ENCODE results near the gene CHD2. TPM values are rescaled to one million over a fixed set of nuclear protein-coding genes. Genes with fewer than 3 reads are reported as not detected.

Gene CHD2
- total and polyA plus RNA-seq, 9 donors: 53.4 to 71.2 (median 54.8) TPM

GRCh38 chr15:93063262-93063671 lies 163.1 kb downstream of the CHD2 start:
- peaks cover 82% of the 10 kb centered on the region for H3K4me1 ChIP-seq (ENCODE audit: control insufficient read depth, insufficient read depth, low read length)

GRCh38 chr15:93063796-93064690 lies 163.9 kb downstream of the CHD2 start:
- H3K27ac ChIP-seq (ENCODE audit: low read length): peak overlapping the region; percentile 35
- no peaks in the 10 kb centered on the region for H3K27me3 ChIP-seq (ENCODE audit: control insufficient read depth, insufficient read depth, low read length)
- no peak for DNase-seq
- H3K9me3 ChIP-seq (replicated peaks; ENCODE audit: control insufficient read depth, low read depth, low read length): no peaks in the 10 kb centered on the region
- H3K36me3 ChIP-seq (ENCODE audit: control insufficient read depth, insufficient read depth, low read length): peaks cover 52% of the 10 kb centered on the region
- no peak overlapping the region for H3K4me3 ChIP-seq (ENCODE audit: low read length)
- WGBS (ENCODE audit: insufficient coverage): 71% methylated on average over 10 of the region's 23 CpGs
- H3K4me1 ChIP-seq (ENCODE audit: control insufficient read depth, insufficient read depth, low read length): peaks cover 83% of the 10 kb centered on the region

More at GRCh38 chr15:93063262-93063671, 163.1 kb downstream of the CHD2 start:
- Histone ChIP-seq H3K36me3 (ENCODE audit: control insufficient read depth, insufficient read depth, low read length) (peaks cover 56% of the 10 kb centered on the region), H3K4me3 (ENCODE audit: low read length) (no peak overlapping the region), H3K27ac (ENCODE audit: low read length) (peak overlapping the region; percentile 67), H3K27me3 (ENCODE audit: control insufficient read depth, insufficient read depth, low read length) (no peaks in the 10 kb centered on the region), H3K9me3 (replicated peaks; ENCODE audit: control insufficient read depth, low read depth, low read length) (no peaks in the 10 kb centered on the region)
- no peak for DNase-seq
- WGBS (ENCODE audit: insufficient coverage): 60% methylated on average over 5 of the region's 8 CpGs

DNA sequence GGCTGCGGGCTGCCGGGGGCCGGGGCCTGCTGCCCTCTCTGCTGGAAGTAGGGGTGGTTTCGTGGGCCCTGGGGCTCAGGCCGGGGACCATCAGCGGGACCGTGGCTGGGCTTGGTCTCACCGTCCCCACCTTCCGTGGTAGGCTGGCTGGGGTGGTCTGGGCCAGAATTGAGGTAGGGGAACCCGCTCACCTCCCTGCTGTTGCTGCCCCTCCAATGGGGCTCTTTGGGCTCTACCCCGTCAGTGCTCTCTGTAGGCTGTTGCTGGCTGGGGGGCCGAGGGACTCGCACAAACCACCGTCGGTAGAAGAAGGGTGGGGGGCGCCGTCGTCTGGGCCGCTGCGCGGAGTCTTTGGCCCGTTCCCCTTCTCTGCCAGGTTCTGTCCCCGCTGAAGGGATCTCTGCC lies 165.5 kb downstream of the CHD2 start:
- Histone ChIP-seq H3K4me1 (ENCODE audit: control insufficient read depth, insufficient read depth, low read length) (peaks cover 83% of the 10 kb centered on the region), H3K36me3 (ENCODE audit: control insufficient read depth, insufficient read depth, low read length) (peaks cover 46% of the 10 kb centered on the region), H3K27ac (ENCODE audit: low read length) (no peak overlapping the region), H3K4me3 (ENCODE audit: low read length) (no peak overlapping the region), H3K9me3 (replicated peaks; ENCODE audit: control insufficient read depth, low read depth, low read length) (no peaks in the 10 kb centered on the region), H3K27me3 (ENCODE audit: control insufficient read depth, insufficient read depth, low read length) (peaks cover 1% of the 10 kb centered on the region)
- DNase-seq: no peak
- WGBS (ENCODE audit: insufficient coverage): 91% methylated on average over 16 of the region's 23 CpGs

GRCh38 chr15:93066224-93066681 lies 166.1 kb downstream of the CHD2 start:
- 91% methylated on average over 38 of the region's 38 CpGs for WGBS (ENCODE audit: insufficient coverage)
- Histone ChIP-seq H3K27ac (ENCODE audit: low read length) (no peak overlapping the region), H3K4me3 (ENCODE audit: low read length) (no peak overlapping the region)

DNA sequence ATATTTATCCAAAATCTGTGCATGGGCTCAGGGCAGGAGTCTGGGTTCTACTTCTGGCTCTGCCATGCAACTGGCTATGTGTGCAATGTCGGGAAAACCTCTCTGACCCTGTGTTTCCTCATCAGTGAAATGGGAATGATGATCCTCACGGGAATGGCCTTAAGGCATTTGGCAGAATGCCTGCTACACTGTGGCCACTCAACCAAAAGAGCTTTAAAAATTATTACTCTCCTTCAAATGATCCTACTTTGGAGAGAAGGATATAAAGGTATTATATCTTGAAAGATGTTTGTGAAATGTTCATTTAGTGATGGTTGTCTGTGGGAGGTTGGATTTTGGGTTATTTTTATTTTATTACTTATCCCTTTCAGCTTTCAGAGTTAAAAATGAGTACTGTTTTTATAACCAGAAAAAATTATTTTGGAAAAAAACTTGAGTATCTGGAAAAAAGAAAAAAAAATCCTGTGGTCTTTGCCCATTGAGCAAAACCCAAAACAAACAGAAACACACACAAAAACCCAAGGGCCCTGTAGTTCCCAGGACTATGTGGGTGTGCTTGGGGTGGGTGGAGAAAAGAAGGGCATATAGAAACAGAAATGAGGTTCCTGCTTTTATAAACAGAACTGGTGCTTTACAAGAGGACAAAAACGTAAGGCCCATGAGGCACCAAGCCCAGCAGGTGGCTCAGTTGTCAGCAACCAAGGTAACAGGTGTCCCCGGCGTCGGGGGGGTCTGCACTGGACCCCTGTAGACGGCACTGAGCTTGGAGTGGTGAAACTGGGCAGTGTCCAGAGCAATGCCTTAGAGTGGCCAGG lies 166.9 kb downstream of the CHD2 start:
- no peak for DNase-seq
- no peak overlapping the region for H3K27ac ChIP-seq (ENCODE audit: low read length)

More at GRCh38 chr15:93066224-93066681, 166.1 kb downstream of the CHD2 start:
- no peaks in the 10 kb centered on the region for H3K9me3 ChIP-seq (replicated peaks; ENCODE audit: control insufficient read depth, low read depth, low read length)
- peaks cover 83% of the 10 kb centered on the region for H3K4me1 ChIP-seq (ENCODE audit: control insufficient read depth, insufficient read depth, low read length)
- peaks cover 6% of the 10 kb centered on the region for H3K27me3 ChIP-seq (ENCODE audit: control insufficient read depth, insufficient read depth, low read length)
- H3K36me3 ChIP-seq (ENCODE audit: control insufficient read depth, insufficient read depth, low read length): peaks cover 44% of the 10 kb centered on the region
- DNase-seq: no peak

DNA sequence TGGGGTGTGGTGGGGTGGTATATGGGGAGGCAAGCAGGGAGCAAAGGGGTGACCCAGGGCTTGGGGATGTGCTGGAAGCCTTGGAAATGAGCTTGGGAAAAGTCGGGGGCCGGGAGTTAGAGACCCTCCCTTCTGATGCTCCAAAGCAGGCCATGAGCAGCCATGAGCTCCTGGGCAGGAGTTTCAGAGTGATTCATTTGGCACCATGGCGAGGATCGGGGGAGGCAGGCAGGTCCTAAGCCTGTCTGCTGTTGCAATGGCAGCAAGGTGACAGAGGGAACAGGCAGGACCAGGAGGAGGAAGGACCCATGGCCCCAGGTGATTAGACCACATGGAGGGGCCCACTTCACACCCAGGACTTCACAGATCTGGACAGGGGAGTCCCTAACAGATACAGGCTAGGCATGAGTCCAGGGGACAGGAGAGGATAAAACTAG lies 167.5 kb downstream of the CHD2 start:
- Histone ChIP-seq H3K4me1 (ENCODE audit: control insufficient read depth, insufficient read depth, low read length) (peaks cover 79% of the 10 kb centered on the region), H3K27me3 (ENCODE audit: control insufficient read depth, insufficient read depth, low read length) (peaks cover 19% of the 10 kb centered on the region), H3K27ac (ENCODE audit: low read length) (no peak overlapping the region), H3K9me3 (replicated peaks; ENCODE audit: control insufficient read depth, low read depth, low read length) (no peaks in the 10 kb centered on the region), H3K4me3 (ENCODE audit: low read length) (no peak overlapping the region), H3K36me3 (ENCODE audit: control insufficient read depth, insufficient read depth, low read length) (peaks cover 46% of the 10 kb centered on the region)
- DNase-seq: no peak
- 60% methylated on average over 4 of the region's 4 CpGs for WGBS (ENCODE audit: insufficient coverage)

More for the DNA sequence above, 166.9 kb downstream of the CHD2 start:
- H3K4me3 ChIP-seq (ENCODE audit: low read length): no peak overlapping the region
- H3K9me3 ChIP-seq (replicated peaks; ENCODE audit: control insufficient read depth, low read depth, low read length): no peaks in the 10 kb centered on the region
- 41% methylated on average over 5 of the region's 7 CpGs for WGBS (ENCODE audit: insufficient coverage)
- peaks cover 86% of the 10 kb centered on the region for H3K4me1 ChIP-seq (ENCODE audit: control insufficient read depth, insufficient read depth, low read length)
- peaks cover 13% of the 10 kb centered on the region for H3K27me3 ChIP-seq (ENCODE audit: control insufficient read depth, insufficient read depth, low read length)
- H3K36me3 ChIP-seq (ENCODE audit: control insufficient read depth, insufficient read depth, low read length): peaks cover 46% of the 10 kb centered on the region

GRCh38 chr15:93068581-93069199 lies 168.6 kb downstream of the CHD2 start:
- H3K27ac ChIP-seq (ENCODE audit: low read length): no peak overlapping the region
- H3K36me3 ChIP-seq (ENCODE audit: control insufficient read depth, insufficient read depth, low read length): peaks cover 41% of the 10 kb centered on the region
- H3K27me3 ChIP-seq (ENCODE audit: control insufficient read depth, insufficient read depth, low read length): peaks cover 26% of the 10 kb centered on the region
- H3K4me1 ChIP-seq (ENCODE audit: control insufficient read depth, insufficient read depth, low read length): peaks cover 75% of the 10 kb centered on the region
- DNase-seq: no peak
- no peak overlapping the region for H3K4me3 ChIP-seq (ENCODE audit: low read length)
- no CpG with 5 or more reads among the region's 6 CpGs for WGBS (ENCODE audit: insufficient coverage)
- no peaks in the 10 kb centered on the region for H3K9me3 ChIP-seq (replicated peaks; ENCODE audit: control insufficient read depth, low read depth, low read length)

GRCh38 chr15:93070132-93070531 lies 170.0 kb downstream of the CHD2 start:
- DNase-seq: peak; percentile 71
- H3K4me1 ChIP-seq (ENCODE audit: control insufficient read depth, insufficient read depth, low read length): peaks cover 74% of the 10 kb centered on the region
- peak overlapping the region; percentile 68 for H3K4me3 ChIP-seq (ENCODE audit: low read length)
- WGBS (ENCODE audit: insufficient coverage): 42% methylated on average over 6 of the region's 10 CpGs
- peaks cover 33% of the 10 kb centered on the region for H3K27me3 ChIP-seq (ENCODE audit: control insufficient read depth, insufficient read depth, low read length)
- no peaks in the 10 kb centered on the region for H3K9me3 ChIP-seq (replicated peaks; ENCODE audit: control insufficient read depth, low read depth, low read length)
- peaks cover 26% of the 10 kb centered on the region for H3K36me3 ChIP-seq (ENCODE audit: control insufficient read depth, insufficient read depth, low read length)
- peak overlapping the region; percentile 39 for H3K27ac ChIP-seq (ENCODE audit: low read length)

DNA sequence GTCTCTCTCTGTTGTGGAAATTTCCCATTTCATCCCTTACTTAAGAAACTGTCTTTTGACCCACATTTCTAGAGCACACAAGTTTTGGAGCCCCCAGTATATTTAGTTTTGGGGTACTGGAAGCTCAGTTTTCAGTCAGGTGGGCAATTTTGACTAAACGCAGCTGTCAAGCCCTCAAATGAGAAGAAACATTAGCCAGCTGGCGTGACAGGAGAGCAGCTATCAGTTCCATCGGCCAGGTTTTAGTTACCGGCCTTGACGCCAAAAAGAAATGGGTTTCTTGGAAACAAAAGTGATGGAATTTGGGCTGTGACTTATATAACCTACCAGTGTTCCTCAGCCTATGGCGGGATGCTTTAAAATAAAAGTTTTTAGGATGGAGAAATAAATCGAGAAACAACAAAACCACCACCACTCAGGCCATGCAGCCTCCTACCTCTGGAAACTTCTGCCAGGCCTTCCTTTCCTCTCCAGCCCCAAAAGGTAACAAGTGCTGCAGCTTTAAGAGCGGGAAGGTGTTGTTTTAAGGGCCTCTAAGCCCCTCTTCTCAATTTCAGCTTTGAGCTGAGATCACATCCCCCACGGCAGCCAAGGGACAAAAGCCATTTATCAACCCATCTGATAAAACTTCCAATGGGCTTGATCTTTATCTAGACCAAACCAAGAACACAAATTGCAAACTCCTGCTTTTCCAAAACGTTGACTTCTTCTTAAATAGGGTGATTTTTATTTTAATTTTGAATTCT lies 170.6 kb downstream of the CHD2 start:
- Histone ChIP-seq H3K27ac (ENCODE audit: low read length) (peak overlapping the region; percentile 86), H3K4me3 (ENCODE audit: low read length) (peak overlapping the region; percentile 68), H3K27me3 (ENCODE audit: control insufficient read depth, insufficient read depth, low read length) (peaks cover 33% of the 10 kb centered on the region), H3K36me3 (ENCODE audit: control insufficient read depth, insufficient read depth, low read length) (peaks cover 21% of the 10 kb centered on the region), H3K9me3 (replicated peaks; ENCODE audit: control insufficient read depth, low read depth, low read length) (no peaks in the 10 kb centered on the region), H3K4me1 (ENCODE audit: control insufficient read depth, insufficient read depth, low read length) (peaks cover 70% of the 10 kb centered on the region)
- WGBS (ENCODE audit: insufficient coverage): 23% methylated on average over 5 of the region's 10 CpGs
- no peak for DNase-seq
